GM18498 (cell line): Measurements from ENCODE around the gene ZNF226.
"Not testable (repeated sequence)": the region's sequence is repeated elsewhere in the genome, so short reads cannot be mapped to it uniquely, and the experiment has no call there.

ENCODE experiments used
- ATAC-seq: cut with Tn5 transposase; IDR thresholded peaks from one replicate; pipeline ENCODE4 v1.9.1; 2021; ENCODE audit warnings: mild to moderate bottlenecking, moderate library complexity; ENCODE audit not compliant: unreplicated experiment

The ZNF226 gene

DNA sequence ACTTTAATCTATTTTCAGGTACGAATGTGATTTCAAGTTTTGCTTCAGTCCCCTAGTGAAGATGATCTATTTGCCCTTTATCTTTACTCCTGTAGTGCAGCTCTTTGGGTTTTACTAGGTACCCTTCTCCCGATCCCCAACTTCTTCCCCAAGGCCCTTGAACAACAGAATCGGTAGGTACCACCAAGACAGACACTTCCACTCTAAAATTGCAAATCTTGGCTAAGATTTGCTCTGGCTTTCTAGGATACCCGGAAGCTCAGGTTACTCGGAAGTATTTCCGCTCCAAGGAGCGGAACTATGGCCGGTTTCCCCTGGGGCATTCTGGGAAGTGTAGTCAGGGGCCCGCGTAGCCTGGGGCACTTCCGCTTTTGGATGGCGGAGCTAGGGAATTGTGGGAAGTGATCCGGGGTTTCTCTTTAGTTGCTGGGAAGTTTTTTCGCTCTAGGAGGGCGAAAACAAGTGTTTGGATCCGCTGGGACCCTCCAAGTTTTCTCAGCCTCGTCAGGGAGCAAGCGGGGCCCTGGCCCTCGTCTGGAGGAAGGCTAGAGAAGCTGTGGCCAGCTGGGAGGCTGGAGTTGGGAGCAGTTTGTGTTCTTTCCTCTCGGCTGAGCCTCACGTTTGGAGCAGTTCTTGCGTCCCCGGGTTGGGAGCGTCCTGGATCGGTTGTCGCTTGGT lies 42.4 kb downstream of the ZNF226 start:
- ATAC-seq, result peak; percentile 89

DNA sequence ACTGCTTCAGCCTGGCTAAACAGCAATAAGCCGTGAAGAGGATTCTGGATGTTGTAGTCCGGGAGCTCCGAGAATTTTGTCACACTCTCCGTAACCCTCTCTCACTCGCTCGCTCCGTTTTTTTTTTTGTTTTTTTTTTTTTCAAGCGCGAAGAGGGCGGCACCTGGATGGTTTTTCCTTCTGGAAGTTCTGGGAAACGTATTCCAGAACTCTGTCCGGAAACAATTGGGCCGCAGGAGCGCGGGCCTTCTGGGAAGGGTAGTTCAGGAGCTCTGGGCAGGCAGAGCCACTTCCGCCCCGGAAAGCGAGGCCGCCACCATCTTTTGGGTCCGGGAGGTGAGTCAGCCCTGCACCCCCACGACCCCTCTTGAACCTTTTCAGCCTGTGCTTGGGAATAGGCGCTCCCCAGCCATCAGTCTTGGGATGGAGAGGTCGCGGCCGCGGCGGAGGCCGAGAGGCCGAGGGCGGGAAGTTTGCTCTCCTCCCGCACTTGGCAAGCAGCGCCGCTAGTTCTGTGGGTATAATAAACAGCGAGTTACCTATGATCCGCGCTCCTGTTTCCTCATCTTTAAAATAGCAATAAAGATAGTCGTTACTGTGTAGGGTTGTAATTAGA lies 47.5 kb downstream of the ZNF226 start, which contains the start of gene ZNF227:
TSS of gene ZNF227 (plus strand) at position 283 of the 616 bp plus-strand sequence. CDS start 5,261 bp downstream, outside the sequence.
- peak; percentile 82 for ATAC-seq

- ATAC-seq, result no peak
Measured at GRCh38 chr19:44212866-44213346, 48.0 kb downstream of the ZNF226 start.

DNA sequence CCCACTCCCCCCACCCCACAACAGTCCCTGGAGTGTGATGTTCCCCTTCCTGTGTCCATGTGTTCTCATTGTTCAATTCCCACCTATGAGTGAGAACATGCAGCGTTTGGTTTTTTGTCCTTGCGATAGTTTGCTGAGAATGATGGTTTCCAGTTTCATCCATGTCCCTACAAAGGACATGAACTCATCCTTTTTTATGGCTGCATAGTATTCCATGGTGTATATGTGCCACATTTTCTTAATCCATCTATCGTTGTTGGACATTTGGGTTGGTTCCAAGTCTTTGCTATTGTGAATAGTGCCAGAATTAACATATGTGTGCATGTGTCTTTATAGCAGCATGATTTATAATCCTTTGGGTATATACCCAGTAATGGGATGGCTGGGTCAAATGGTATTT lies 55.0 kb downstream of the ZNF226 start:
- ATAC-seq, result not testable (repeated sequence)

GRCh38 chr19:44220761-44221160 lies 55.9 kb downstream of the ZNF226 start:
- not testable (repeated sequence) for ATAC-seq

GRCh38 chr19:44221291-44221690 lies 56.4 kb downstream of the ZNF226 start:
- not testable (repeated sequence) for ATAC-seq
